Measurements from ENCODE around the gene TRAPPC14. TPM values are rescaled to one million over a fixed set of nuclear protein-coding genes. Genes with fewer than 3 reads are reported as not detected.
"Not testable (repeated sequence)": the region's sequence is repeated elsewhere in the genome, so short reads cannot be mapped to it uniquely, and the experiment has no call there.

TRAPPC14 gene
- total RNA-seq, 2 donors from 2014 or later, result 7.3 to 27.7 TPM

GRCh38 chr7:100148225-100148558, 10.3 kb downstream of the TRAPPC14 start:
- WGBS, 2 donors, result 6 to 9% methylated on average over 14 of the region's 14 CpGs
- Histone ChIP-seq H3K36me3 (replicated peaks in 1 of 2; ENCODE audit: insufficient read depth in 1 of 2, low read depth in 2 of 2) (no peaks in the 10 kb centered on the region), H3K27me3 (no peaks in the 10 kb centered on the region), H3K27ac (peak overlapping the region; percentile 32 to 87 (median 60)), H3K4me1 (peaks cover 17% of the 10 kb centered on the region), H3K9me3 (no peaks in the 10 kb centered on the region), H3K4me3 (no peak overlapping the region)
- no peak for ATAC-seq
- no peak for TF ChIP-seq POLR2A (IDR thresholded peaks at IDR 0.05)
- TF ChIP-seq CTCF (IDR thresholded peaks at IDR 0.05), result no peak
- intact Hi-C loops (cut with DNase I), result no loop called here
- no peak for DNase-seq

- Histone ChIP-seq H3K27me3 (no peaks in the 10 kb centered on the region), H3K4me1 (peaks cover 17% of the 10 kb centered on the region), H3K4me3 (no peak overlapping the region), H3K36me3 (replicated peaks in 1 of 2; ENCODE audit: insufficient read depth in 1 of 2, low read depth in 2 of 2) (no peaks in the 10 kb centered on the region), H3K27ac (no peak overlapping the region), H3K9me3 (no peaks in the 10 kb centered on the region)
- no peak for TF ChIP-seq CTCF (IDR thresholded peaks at IDR 0.05)
- TF ChIP-seq POLR2A (IDR thresholded peaks at IDR 0.05), result no peak
- ATAC-seq, result no peak
- WGBS, 2 donors, result 85 to 97% methylated on average over 2 of the region's 2 CpGs
- intact Hi-C loops (cut with DNase I), result no loop called here
- DNase-seq, result no peak
Observed at GRCh38 chr7:100147278-100147677, 11.2 kb downstream of the TRAPPC14 start.

GRCh38 chr7:100146350-100146749, 12.2 kb downstream of the TRAPPC14 start:
- H3K4me3 ChIP-seq; H3K27ac ChIP-seq; H3K36me3 ChIP-seq (replicated peaks in 1 of 2; ENCODE audit: insufficient read depth in 1 of 2, low read depth in 2 of 2); H3K27me3 ChIP-seq; intact Hi-C loops (cut with DNase I); DNase-seq; ATAC-seq; H3K9me3 ChIP-seq: not testable (repeated sequence)
- WGBS, 2 donors, result 76 to 90% methylated on average over 4 of the region's 4 CpGs
- H3K4me1 ChIP-seq, result peaks cover 17% of the 10 kb centered on the region

- H3K9me3 ChIP-seq, result no peaks in the 10 kb centered on the region
- no peak for ATAC-seq
- no peaks in the 10 kb centered on the region for H3K36me3 ChIP-seq (replicated peaks in 1 of 2; ENCODE audit: insufficient read depth in 1 of 2, low read depth in 2 of 2)
- no peak for DNase-seq
- no peaks in the 10 kb centered on the region for H3K4me1 ChIP-seq
- TF ChIP-seq CTCF (IDR thresholded peaks at IDR 0.05) (no peak), POLR2A (IDR thresholded peaks at IDR 0.05) (no peak)
- 94 to 96% methylated on average over 3 of the region's 3 CpGs for WGBS, 2 donors
- intact Hi-C loops (cut with DNase I), result no loop called here
- H3K27ac ChIP-seq, result no peak overlapping the region
- no peaks in the 10 kb centered on the region for H3K27me3 ChIP-seq
- H3K4me3 ChIP-seq, result no peak overlapping the region
Observed at GRCh38 chr7:100142461-100142860, 16.1 kb downstream of the TRAPPC14 start.

GRCh38 chr7:100141555-100141949, 17.0 kb downstream of the TRAPPC14 start:
- intact Hi-C loops (cut with DNase I), result no loop called here
- WGBS, 2 donors, result 56 to 66% methylated on average over 3 of the region's 3 CpGs

More at GRCh38 chr7:100141555-100141949, 17.0 kb downstream of the TRAPPC14 start:
- Histone ChIP-seq H3K9me3 (no peaks in the 10 kb centered on the region), H3K4me1 (no peaks in the 10 kb centered on the region), H3K27me3 (no peaks in the 10 kb centered on the region), H3K36me3 (replicated peaks in 1 of 2; ENCODE audit: insufficient read depth in 1 of 2, low read depth in 2 of 2) (no peaks in the 10 kb centered on the region), H3K4me3 (no peak overlapping the region), H3K27ac (no peak overlapping the region)
- no peak for TF ChIP-seq CTCF (IDR thresholded peaks at IDR 0.05)
- TF ChIP-seq POLR2A (IDR thresholded peaks at IDR 0.05), result no peak
- no peak for DNase-seq
- ATAC-seq, result no peak
